HEK293 (cell line): ENCODE measurements around the gene PBX2.
A peak's percentile ranks its signal among the peaks of the same experiment; 100 is the strongest.

Experiments used
- BCL11B ChIP-seq: fragments of 450-650 bp; formaldehyde crosslinking; IDR thresholded peaks from 2 replicates; pipeline ENCODE4 v1.5.1; 2016; ENCODE audit warnings: low read depth, missing biosample characterization, missing genetic modification characterization
- ELK4 ChIP-seq: IDR thresholded peaks from 2 replicates; pipeline ENCODE4 v1.6.1; 2011; ENCODE audit warnings: mild to moderate bottlenecking, low read depth, low read length, borderline replicate concordance
- GLIS1 ChIP-seq: fragments of 450-650 bp; formaldehyde crosslinking; IDR thresholded peaks from 2 replicates; pipeline ENCODE4 v1.5.1; 2016; ENCODE audit warnings: missing biosample characterization, missing genetic modification characterization
- INSM2 ChIP-seq: fragments of 450-650 bp; formaldehyde crosslinking; IDR thresholded peaks from 2 replicates; pipeline ENCODE4 v1.5.1; 2016; ENCODE audit warnings: missing biosample characterization, missing genetic modification characterization
- KLF16 ChIP-seq: fragments of 450-650 bp; formaldehyde crosslinking; IDR thresholded peaks from 2 replicates; pipeline ENCODE4 v1.5.1; 2017; ENCODE audit warnings: missing biosample characterization, missing genetic modification characterization
- KLF17 ChIP-seq: fragments of 450-650 bp; formaldehyde crosslinking; IDR thresholded peaks from 2 replicates; pipeline ENCODE4 v1.5.1; 2016; ENCODE audit warnings: missing biosample characterization, missing genetic modification characterization
- KLF7 ChIP-seq: fragments of 450-650 bp; formaldehyde crosslinking; IDR thresholded peaks from 2 replicates; pipeline ENCODE4 v1.5.1; 2016; ENCODE audit warnings: missing biosample characterization, missing genetic modification characterization, borderline replicate concordance
- MZF1 ChIP-seq: fragments of 450-650 bp; formaldehyde crosslinking; IDR thresholded peaks from 2 replicates; pipeline ENCODE4 v1.5.1; 2017; ENCODE audit warnings: missing biosample characterization, missing genetic modification characterization, borderline replicate concordance
- OVOL3 ChIP-seq: fragments of 450-650 bp; formaldehyde crosslinking; IDR thresholded peaks from 2 replicates; pipeline ENCODE4 v1.5.1; 2016; ENCODE audit warnings: missing biosample characterization, missing genetic modification characterization
- PATZ1 ChIP-seq: fragments of 450-650 bp; formaldehyde crosslinking; IDR thresholded peaks from 2 replicates; pipeline ENCODE4 v1.5.1; 2016; ENCODE audit warnings: missing biosample characterization, missing genetic modification characterization
- SCRT2 ChIP-seq: fragments of 450-650 bp; formaldehyde crosslinking; IDR thresholded peaks from 2 replicates; pipeline ENCODE4 v1.5.1; 2016; ENCODE audit warnings: missing biosample characterization, missing genetic modification characterization
- SP7 ChIP-seq: fragments of 450-650 bp; formaldehyde crosslinking; IDR thresholded peaks from 2 replicates; pipeline ENCODE4 v1.5.1; 2016; ENCODE audit warnings: missing biosample characterization, missing genetic modification characterization
- TCF7L2 ChIP-seq: IDR thresholded peaks from 2 replicates; pipeline ENCODE4 v1.6.1; 2011; ENCODE audit warnings: low read depth, mild to moderate bottlenecking, inconsistent platforms, low read length, moderate library complexity, borderline replicate concordance
- YY2 ChIP-seq: fragments of 450-650 bp; formaldehyde crosslinking; IDR thresholded peaks from 2 replicates; pipeline ENCODE4 v1.5.1; 2016; ENCODE audit warnings: missing biosample characterization, missing genetic modification characterization
- ZBTB17 ChIP-seq: fragments of 450-650 bp; formaldehyde crosslinking; IDR thresholded peaks from 2 replicates; pipeline ENCODE4 v1.5.1; 2016; ENCODE audit warnings: missing biosample characterization, missing genetic modification characterization
- ZBTB26 ChIP-seq: fragments of 450-650 bp; formaldehyde crosslinking; optimal IDR thresholded peaks from 2 replicates; pipeline ENCODE3; 2016; ENCODE audit warnings: missing biosample characterization, mild to moderate bottlenecking, missing genetic modification characterization
- ZFP69B ChIP-seq: fragments of 450-650 bp; formaldehyde crosslinking; IDR thresholded peaks from 2 replicates; pipeline ENCODE4 v1.5.1; 2016; ENCODE audit warnings: missing biosample characterization, missing genetic modification characterization
- ZIC2 ChIP-seq: fragments of 450-650 bp; formaldehyde crosslinking; IDR thresholded peaks from 2 replicates; pipeline ENCODE4 v1.5.1; 2016; ENCODE audit warnings: missing biosample characterization, missing genetic modification characterization
- ZNF146 ChIP-seq: fragments of 450-650 bp; formaldehyde crosslinking; IDR thresholded peaks from 2 replicates; pipeline ENCODE4 v1.5.1; 2016; ENCODE audit warnings: missing biosample characterization, missing genetic modification characterization
- ZNF155 ChIP-seq: fragments of 450-650 bp; formaldehyde crosslinking; IDR thresholded peaks from 2 replicates; pipeline ENCODE4 v1.5.1; 2016; ENCODE audit warnings: missing biosample characterization, missing genetic modification characterization
- ZNF16 ChIP-seq: fragments of 450-650 bp; formaldehyde crosslinking; IDR thresholded peaks from 2 replicates; pipeline ENCODE4 v1.5.1; 2016; ENCODE audit warnings: low read depth, missing biosample characterization, missing genetic modification characterization
- ZNF2 ChIP-seq: fragments of 450-650 bp; formaldehyde crosslinking; IDR thresholded peaks from 2 replicates; pipeline ENCODE4 v1.5.1; 2016; ENCODE audit warnings: missing biosample characterization, missing genetic modification characterization
- ZNF24 ChIP-seq: fragments of 450-650 bp; formaldehyde crosslinking; IDR thresholded peaks from 2 replicates; pipeline ENCODE4 v1.5.1; 2016; ENCODE audit warnings: missing biosample characterization, missing genetic modification characterization
- ZNF274 ChIP-seq, 2 experiments: fragments of 200-500 bp in 1 of 2; fragments of 450-650 bp in 1 of 2; sonication (Bioruptor generic) in 1 of 2; formaldehyde crosslinking in 1 of 2; IDR thresholded peaks; 2 replicates each; pipeline versions ENCODE4 v1.5.1 to v1.6.1; 2014 to 2016; ENCODE audit warnings: borderline replicate concordance in 1 of 2, inconsistent platforms in 1 of 2, low read length in 1 of 2, missing biosample characterization in 1 of 2, missing genetic modification characterization in 1 of 2
- ZNF311 ChIP-seq: fragments of 450-650 bp; formaldehyde crosslinking; IDR thresholded peaks from 2 replicates; pipeline ENCODE4 v1.5.1; 2017; ENCODE audit warnings: missing biosample characterization, missing genetic modification characterization, borderline replicate concordance
- ZNF350 ChIP-seq: fragments of 450-650 bp; formaldehyde crosslinking; IDR thresholded peaks from 2 replicates; pipeline ENCODE4 v1.5.0; 2017; ENCODE audit warnings: missing biosample characterization, mild to moderate bottlenecking, missing genetic modification characterization
- ZNF398 ChIP-seq: fragments of 450-650 bp; formaldehyde crosslinking; IDR thresholded peaks from 2 replicates; pipeline ENCODE4 v1.5.1; 2017; ENCODE audit warnings: missing biosample characterization, missing genetic modification characterization
- ZNF76 ChIP-seq: fragments of 450-650 bp; formaldehyde crosslinking; IDR thresholded peaks from 2 replicates; pipeline ENCODE4; 2016; ENCODE audit warnings: low read depth, missing biosample characterization, missing genetic modification characterization, borderline replicate concordance
- ZNF830 ChIP-seq: fragments of 450-650 bp; IDR thresholded peaks from 2 replicates; pipeline ENCODE4 v1.5.0; 2018; ENCODE audit warnings: missing biosample characterization, missing genetic modification characterization, low read depth, mild to moderate bottlenecking, moderate library complexity

Gene PBX2

GRCh38 chr6:32175711-32176475 is 14.1 kb downstream of the PBX2 start, which contains the start of gene AGPAT1 (continued):
- TF ChIP-seq MZF1: 0 out of 2 replicates have a peak, but pooled peaks have one; percentile 19
- no peak for TF ChIP-seq TCF7L2
- no peak for TF ChIP-seq ZNF155 (tag by site-specific recombination)
- TF ChIP-seq ZNF76 (tag by site-specific recombination): peak; percentile 76; the same call in 1 of the 2 replicates
- TF ChIP-seq ZNF24: 0 out of 2 replicates have a peak, but pooled peaks have one; percentile 66
- TF ChIP-seq ZNF146 (tag by site-specific recombination): no peak
- peak; percentile 55; the same call in 1 of the 2 replicates for TF ChIP-seq GLIS1
- no peak; the same call in 1 of the 2 replicates for TF ChIP-seq ZFP69B
- TF ChIP-seq ELK4: 0 out of 2 replicates have a peak, but pooled peaks have one; percentile 34
- peak; percentile 39; the same call in 1 of the 2 replicates for TF ChIP-seq KLF16
- TF ChIP-seq SP7 (tag by site-specific recombination): peak; percentile 36
- peak; percentile 64; the same call in 1 of the 2 replicates for TF ChIP-seq KLF17 (tag by site-specific recombination)
- TF ChIP-seq OVOL3 (tag by site-specific recombination): 0 out of 2 replicates have a peak, but pooled peaks have one; percentile 18
- peak; percentile 75 for TF ChIP-seq ZBTB17 (tag by site-specific recombination)
- TF ChIP-seq ZNF830 (tag by site-specific recombination): no peak
- peak; percentile 35 for TF ChIP-seq ZIC2 (tag by site-specific recombination)
- TF ChIP-seq ZNF311 (tag by site-specific recombination): no peak
- no peak for TF ChIP-seq ZNF350 (tag by site-specific recombination)
- TF ChIP-seq BCL11B (tag by site-specific recombination): no peak
- TF ChIP-seq ZBTB26 (tag by site-specific recombination): peak; percentile 17
- TF ChIP-seq YY2 (tag by site-specific recombination): peak; percentile 42; the same call in 1 of the 2 replicates
- no peak for TF ChIP-seq SCRT2
- no peak for TF ChIP-seq ZNF2 (tag by site-specific recombination)
- 0 out of 2 replicates have a peak, but pooled peaks have one; percentile 10 for TF ChIP-seq INSM2 (tag by site-specific recombination)
- TF ChIP-seq KLF7 (tag by site-specific recombination): peak; percentile 37; the same call in 1 of the 2 replicates
- peak; percentile 99 for TF ChIP-seq ZNF398 (tag by site-specific recombination)
- peak; percentile 99 for TF ChIP-seq PATZ1 (tag by site-specific recombination)
- TF ChIP-seq ZNF16 (tag by site-specific recombination): no peak
- no peak for TF ChIP-seq ZNF274 (IDR thresholded peaks at IDR 0.05; ENCODE audit: low read length)
- TF ChIP-seq ZNF274 (tag by site-specific recombination; IDR thresholded peaks at IDR 0.05; ENCODE audit: borderline replicate concordance): no peak
